WERI-Rb-1 (cell line): Measurements from ENCODE around the gene NELL1.

Source experiments
- DNase-seq: peaks from one replicate; pipeline ENCODE4 v3.0.0-alpha.2; 2020
- H3K27ac ChIP-seq: fragments of 250-450 bp; sonication (Bioruptor Pico); 2 replicates; pipeline ENCODE4 v1.5.1; 2020; ENCODE audit warnings: mild to moderate bottlenecking, moderate library complexity
- H3K27me3 ChIP-seq: fragments of 250-450 bp; sonication (Bioruptor Pico); 2 replicates; pipeline ENCODE4 v1.5.1; 2021; ENCODE audit warnings: mild to moderate bottlenecking, low read depth, moderate library complexity; ENCODE audit not compliant: insufficient read depth, severe bottlenecking
- H3K36me3 ChIP-seq: fragments of 250-450 bp; sonication (Bioruptor Pico); 2 replicates; pipeline ENCODE4 v1.5.1; 2020; ENCODE audit warnings: mild to moderate bottlenecking, moderate library complexity
- H3K4me3 ChIP-seq: 2 replicates; pipeline ENCODE4 v1.5.1; 2011; ENCODE audit warnings: low read depth, mild to moderate bottlenecking, control low read depth, low read length
- H3K9me3 ChIP-seq: fragments of 250-450 bp; sonication (Bioruptor Pico); 2 replicates; pipeline ENCODE4 v1.5.1; 2021; ENCODE audit warnings: mild to moderate bottlenecking, moderate library complexity; ENCODE audit not compliant: severe bottlenecking
- CTCF ChIP-seq: IDR thresholded peaks from 2 replicates; pipeline ENCODE4 v1.5.1; 2011; ENCODE audit warnings: low read depth, mild to moderate bottlenecking, control low read depth, inconsistent platforms, low read length

The NELL1 gene

GRCh38 chr11:20808328-20808727 is 138.9 kb downstream of the NELL1 start:
- no peak for TF ChIP-seq CTCF
- DNase-seq: no peak
- Histone ChIP-seq H3K27ac (no peak overlapping the region), H3K4me3 (no peak overlapping the region), H3K27me3 (no peaks in the 10 kb centered on the region), H3K9me3 (peaks cover 2% of the 10 kb centered on the region), H3K36me3 (no peaks in the 10 kb centered on the region)

DNA sequence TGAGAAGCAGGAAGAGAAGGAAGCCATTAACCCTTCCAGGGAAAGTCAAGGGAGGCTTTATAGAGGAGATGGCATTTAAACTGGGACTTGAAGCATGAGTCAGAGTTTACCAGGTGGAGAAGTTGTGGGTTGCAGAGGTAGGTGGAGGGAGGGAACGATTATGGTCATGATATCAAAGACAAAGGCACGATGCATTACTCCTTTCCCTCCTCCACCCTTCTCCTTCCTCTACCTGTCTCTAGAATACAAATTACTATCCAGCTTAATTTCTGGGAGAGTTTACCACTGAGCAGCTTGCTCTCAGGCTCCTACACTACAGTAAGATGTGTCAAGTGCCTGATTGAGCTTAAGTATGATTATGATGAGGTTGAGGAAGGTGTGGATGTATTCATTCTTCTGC is 151.7 kb downstream of the NELL1 start:
- Histone ChIP-seq H3K4me3 (no peak overlapping the region), H3K9me3 (peaks cover 2% of the 10 kb centered on the region), H3K27ac (no peak overlapping the region), H3K36me3 (no peaks in the 10 kb centered on the region), H3K27me3 (no peaks in the 10 kb centered on the region)
- no peak for DNase-seq
- TF ChIP-seq CTCF: no peak

GRCh38 chr11:20821470-20821869 is 152.1 kb downstream of the NELL1 start:
- no peak for TF ChIP-seq CTCF
- Histone ChIP-seq H3K27ac (no peak overlapping the region), H3K4me3 (no peak overlapping the region), H3K27me3 (no peaks in the 10 kb centered on the region), H3K36me3 (no peaks in the 10 kb centered on the region), H3K9me3 (peaks cover 2% of the 10 kb centered on the region)
- DNase-seq: no peak

DNA sequence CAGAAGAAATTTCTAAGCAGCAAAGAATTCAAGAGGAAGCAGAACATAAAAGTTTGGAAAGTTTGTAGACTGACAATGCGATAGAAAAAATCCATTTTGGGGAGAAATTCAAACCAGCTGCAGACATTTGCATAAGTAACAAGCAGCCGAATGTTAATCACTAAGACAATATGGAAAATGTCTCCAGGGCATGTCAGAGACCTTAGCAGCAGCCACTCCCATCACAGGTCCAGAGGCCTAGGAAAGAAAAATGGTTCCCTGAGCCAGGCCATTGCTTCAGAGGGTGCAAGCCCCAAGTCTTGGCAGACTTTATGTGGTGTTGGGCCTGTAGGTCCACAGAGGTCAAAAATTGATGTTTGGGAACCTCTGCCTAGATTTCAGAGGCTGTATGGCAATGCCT is 155.4 kb downstream of the NELL1 start:
- no peak overlapping the region for H3K4me3 ChIP-seq
- TF ChIP-seq CTCF: no peak
- H3K36me3 ChIP-seq: no peaks in the 10 kb centered on the region
- DNase-seq: no peak
- no peak overlapping the region for H3K27ac ChIP-seq
- H3K27me3 ChIP-seq: no peaks in the 10 kb centered on the region
- H3K9me3 ChIP-seq: peaks cover 2% of the 10 kb centered on the region

GRCh38 chr11:20835561-20835960 is 166.2 kb downstream of the NELL1 start:
- no peak for DNase-seq
- Histone ChIP-seq H3K4me3 (no peak overlapping the region), H3K36me3 (no peaks in the 10 kb centered on the region), H3K27me3 (no peaks in the 10 kb centered on the region), H3K27ac (no peak overlapping the region), H3K9me3 (no peaks in the 10 kb centered on the region)
- no peak for TF ChIP-seq CTCF

DNA sequence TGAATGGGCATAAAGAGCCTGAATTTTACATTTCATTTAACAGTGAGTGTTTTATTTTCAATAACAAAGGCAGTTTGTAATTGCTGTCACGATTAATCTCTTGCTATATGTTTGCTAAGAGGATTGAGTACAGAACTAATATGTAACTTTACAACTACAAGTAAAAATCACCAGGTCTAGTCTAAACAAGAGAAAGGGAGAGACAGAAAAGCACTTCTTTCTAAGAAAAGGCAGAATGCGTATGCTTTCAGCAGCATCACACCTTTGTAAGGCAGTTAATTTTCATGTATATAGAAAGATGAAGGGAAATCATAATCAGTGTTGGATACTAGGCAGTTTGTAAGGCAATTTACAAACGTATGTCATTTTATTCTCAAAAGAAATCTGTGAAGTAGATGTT is 169.8 kb downstream of the NELL1 start:
- H3K36me3 ChIP-seq: no peaks in the 10 kb centered on the region
- H3K27me3 ChIP-seq: no peaks in the 10 kb centered on the region
- no peak for TF ChIP-seq CTCF
- H3K9me3 ChIP-seq: no peaks in the 10 kb centered on the region
- H3K4me3 ChIP-seq: no peak overlapping the region
- DNase-seq: no peak
- no peak overlapping the region for H3K27ac ChIP-seq
